ENCODE results near the gene METTL24. TPM values are rescaled to one million over a fixed set of nuclear protein-coding genes. Genes with fewer than 3 reads are reported as not detected.
"Not testable (repeated sequence)": the region's sequence is repeated elsewhere in the genome, so short reads cannot be mapped to it uniquely, and the experiment has no call there.

The METTL24 gene
- polyA plus RNA-seq, 1 donor: 0.23 TPM

DNA sequence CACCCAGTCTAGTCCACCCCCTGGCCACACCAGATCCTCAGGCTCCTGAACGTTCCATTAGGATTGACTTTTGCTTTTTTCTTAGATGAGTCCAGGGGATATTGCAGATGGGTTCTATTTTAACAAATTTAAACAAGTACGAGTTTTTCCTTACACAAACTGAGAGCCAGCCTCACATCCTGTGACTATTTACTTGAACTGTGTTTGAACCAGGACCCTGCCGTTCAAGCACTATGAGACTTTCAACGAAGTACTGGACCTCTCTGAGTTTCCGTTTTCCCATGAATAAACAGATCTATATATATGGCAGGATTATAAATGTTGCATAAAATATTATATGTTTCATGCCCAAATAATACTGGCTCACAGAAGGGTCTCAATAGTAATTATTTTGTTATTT lies 1.4 kb upstream of the METTL24 start:
- no peak for DNase-seq

DNA sequence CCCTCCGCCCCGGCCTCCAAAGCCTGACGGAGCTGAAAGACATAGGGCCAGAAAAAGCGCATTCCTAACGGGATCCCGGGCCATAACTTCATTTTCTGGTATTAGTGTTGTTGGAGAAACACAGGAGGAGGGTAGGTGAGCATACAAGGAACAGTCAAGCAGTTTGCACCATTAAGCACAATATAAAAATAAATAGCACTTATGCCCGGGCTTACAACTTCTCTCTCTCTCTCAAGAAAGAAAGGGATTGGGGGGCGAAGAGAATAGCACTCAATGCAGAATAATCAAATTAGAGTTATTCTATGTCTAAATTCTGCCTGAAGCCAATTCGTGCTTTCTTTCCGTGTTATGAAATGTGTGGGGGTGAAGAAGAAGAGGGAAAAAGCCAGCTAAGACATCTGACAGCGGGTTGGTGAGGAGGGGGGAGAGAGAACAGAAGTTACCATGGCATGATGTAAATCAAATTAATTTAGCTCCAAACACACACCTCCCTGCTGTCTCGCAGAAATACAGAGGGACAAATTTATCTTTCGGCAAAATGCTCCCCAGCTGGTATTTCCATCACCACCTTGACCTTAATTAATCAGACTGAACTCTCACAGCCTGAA lies 508 bp upstream of the METTL24 start:
- no peak for DNase-seq

- DNase-seq: no peak
Observed at GRCh38 chr6:110357298-110357663, 868 bp downstream of the METTL24 start.

GRCh38 chr6:110356778-110357177 lies 1.4 kb downstream of the METTL24 start:
- DNase-seq: no peak

GRCh38 chr6:110355727-110356126 lies 2.4 kb downstream of the METTL24 start:
- DNase-seq: no peak

DNA sequence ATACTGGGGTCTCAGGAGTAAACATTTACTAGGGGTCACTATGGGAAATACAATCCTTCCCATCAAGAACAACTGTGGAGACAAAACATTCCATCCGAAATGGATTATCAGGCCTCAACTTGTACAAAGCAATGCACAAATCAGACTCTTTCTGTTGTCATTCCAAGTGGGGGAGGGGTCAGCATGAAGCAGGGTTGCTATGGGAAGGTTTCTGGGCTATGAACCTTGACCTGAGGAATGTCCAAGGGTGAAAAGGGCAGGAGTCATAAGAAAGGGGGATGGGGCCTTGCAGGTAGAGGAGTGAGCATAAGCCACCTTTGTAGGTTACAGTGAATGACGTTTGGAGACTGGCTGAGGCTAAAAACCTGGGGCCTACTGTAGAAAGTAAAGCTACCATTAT lies 3.1 kb downstream of the METTL24 start:
- DNase-seq: no peak

DNA sequence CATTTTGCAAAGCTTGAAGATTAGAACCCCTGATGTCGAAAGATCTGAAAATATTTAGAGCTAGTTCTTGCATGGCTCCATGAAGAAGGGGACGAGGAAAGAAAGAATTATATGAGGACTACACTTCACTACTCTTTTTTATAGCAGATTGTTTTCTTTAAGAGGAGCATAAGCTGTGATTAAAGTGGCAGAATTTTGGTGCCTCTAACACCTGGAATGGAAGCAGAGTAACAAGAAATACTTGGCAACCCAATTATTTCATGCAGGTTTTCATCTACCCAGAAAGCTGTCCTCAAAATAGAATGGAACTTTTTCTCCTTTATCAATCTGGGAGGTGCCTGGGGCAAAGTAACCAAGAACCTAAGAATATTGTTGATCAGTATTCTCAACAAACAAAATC lies 4.0 kb downstream of the METTL24 start:
- DNase-seq: no peak

- no peak for DNase-seq
Observed at GRCh38 chr6:110353457-110354001, 4.6 kb downstream of the METTL24 start.

GRCh38 chr6:110352563-110353262 lies 5.4 kb downstream of the METTL24 start:
- DNase-seq: no peak

DNA sequence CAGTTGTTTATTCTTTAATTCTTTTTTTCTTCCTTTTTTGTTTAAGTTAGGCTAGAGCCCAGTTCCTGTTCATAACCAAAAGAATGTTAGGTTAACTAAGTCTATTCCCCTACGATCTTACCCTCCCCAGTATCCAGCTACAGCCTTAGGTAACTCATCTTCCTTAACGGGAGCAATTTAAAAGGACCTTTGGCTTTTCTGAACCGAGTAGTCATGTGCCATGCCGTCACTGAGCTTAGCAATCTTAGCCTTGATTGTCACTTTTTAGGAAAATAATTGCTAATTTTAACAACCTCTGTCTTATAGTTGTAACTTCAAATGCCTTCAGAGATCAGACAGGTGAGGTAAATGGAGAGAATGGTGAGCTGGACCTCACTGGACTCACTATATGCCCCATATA lies 6.2 kb downstream of the METTL24 start:
- no peak for DNase-seq

- DNase-seq: no peak
Observed at GRCh38 chr6:110351546-110351945, 6.6 kb downstream of the METTL24 start.

- DNase-seq: not testable (repeated sequence)
Observed at GRCh38 chr6:110350593-110350992, 7.6 kb downstream of the METTL24 start.

DNA sequence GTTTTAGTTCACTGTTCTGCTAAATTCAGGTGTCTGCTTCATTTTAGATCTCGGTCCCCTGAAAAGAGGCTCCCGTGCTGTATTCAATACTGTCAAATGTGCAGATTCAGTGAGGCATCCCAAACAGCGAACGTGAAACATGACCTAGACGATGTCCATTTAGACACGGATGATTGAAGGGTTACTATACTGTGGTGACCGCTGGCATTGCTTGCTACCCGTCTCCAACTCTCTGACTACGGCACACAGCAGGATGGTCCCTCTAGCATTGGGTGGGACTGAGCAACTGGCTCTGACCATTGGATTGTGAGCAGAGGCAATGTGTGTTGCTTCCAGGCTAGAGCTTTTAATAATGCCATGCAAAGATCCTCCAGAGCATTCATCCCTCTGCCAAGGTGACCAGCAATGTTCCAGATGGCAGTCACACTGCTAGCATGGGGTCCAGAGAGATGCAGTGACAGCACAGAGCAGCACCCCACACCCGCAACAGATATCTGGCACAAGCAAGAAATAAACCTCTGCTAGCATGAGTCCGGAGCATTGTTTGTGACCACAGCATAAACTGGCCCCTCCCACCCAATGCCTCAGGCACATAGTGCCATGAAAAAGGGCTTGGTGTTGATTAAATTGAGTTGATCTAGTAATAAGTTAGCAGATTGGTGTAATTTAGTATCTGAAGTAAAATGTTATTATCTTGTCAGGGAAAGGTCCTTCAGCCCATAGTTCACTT lies 9.0 kb downstream of the METTL24 start:
- DNase-seq: no peak

DNA sequence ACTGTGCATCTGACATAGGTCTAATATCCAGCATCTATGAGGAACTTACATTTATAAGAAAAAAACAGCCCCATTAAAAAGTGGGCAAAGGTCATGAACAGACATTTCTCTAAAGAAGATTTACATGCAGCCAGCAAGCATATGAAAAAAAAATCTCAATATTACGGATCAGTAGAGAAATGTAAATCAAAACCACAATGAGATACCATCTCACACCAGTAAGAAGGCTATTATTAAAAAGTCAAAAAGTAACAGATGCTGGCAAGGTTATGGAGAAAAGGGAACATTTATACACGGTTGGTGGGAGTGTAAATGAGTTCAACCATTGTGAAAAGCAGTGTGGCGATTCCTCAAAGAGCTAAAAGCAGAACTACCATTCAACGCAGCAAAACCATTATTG lies 13.1 kb downstream of the METTL24 start:
- DNase-seq: no peak

DNA sequence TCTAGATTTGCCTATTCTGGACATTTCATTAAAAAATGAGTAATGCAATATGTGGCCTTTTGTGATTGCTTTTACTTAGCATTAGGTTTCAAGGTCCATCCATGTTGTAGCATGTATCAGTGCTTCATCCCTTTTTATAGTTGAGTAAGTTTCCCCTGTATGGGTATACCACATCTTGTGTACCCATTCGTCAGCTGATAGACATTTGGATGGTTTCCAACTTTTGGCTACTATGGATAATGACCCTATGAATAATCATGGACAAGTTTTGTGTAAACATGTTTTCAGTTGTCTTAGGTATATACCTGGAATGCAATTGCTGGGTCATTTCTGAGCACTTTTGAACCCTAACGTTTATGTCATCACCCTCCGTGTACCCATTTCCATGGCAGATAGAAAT lies 15.4 kb downstream of the METTL24 start:
- no peak for DNase-seq

- no peak for DNase-seq
Observed at GRCh38 chr6:110341663-110342596, 16.2 kb downstream of the METTL24 start.

DNA sequence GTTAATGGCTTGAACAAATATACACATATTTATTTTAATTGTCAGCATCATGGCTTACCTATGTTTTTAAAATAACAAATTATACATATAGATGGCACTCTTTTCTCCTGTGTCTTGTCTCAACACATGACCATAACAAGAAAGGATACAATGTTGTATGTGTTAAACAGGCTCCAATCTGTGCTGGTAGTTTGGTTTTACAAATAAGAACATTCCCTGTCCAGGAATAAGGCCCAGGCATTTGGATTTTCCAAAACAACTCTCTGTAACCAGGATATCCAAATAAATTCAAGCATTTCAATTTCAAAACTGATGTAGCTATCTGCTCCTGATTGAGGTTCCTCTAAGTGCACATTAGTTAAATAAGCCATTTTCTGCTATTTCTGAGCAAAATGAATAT lies 17.1 kb downstream of the METTL24 start:
- peak; percentile 36 for DNase-seq

DNA sequence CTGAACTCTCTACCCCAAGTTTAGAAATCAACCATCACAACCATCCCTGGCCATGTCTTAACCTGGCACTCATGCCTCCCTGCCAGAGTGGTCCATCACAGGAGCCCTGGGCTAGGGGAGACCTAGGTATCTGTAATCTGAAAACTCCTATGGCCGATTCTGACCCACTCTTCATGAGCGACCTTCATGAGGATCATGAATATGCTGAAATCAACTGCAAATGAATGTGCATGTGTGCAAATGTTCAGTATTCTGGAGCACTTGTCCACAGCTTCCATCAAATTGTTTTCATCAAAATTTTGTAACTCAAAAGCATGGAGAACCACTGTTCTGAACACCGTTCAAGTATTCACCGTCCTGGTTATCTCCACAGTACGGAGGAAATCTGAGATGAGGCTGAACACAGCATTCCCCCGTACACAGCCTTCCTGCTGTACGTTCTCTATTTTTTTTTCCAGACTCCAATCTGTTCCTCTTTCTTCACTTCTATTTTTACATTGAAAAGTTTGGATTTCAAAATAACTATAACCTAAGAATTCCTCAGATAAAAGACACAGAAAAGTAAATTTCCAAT lies 17.7 kb downstream of the METTL24 start:
- DNase-seq: no peak

DNA sequence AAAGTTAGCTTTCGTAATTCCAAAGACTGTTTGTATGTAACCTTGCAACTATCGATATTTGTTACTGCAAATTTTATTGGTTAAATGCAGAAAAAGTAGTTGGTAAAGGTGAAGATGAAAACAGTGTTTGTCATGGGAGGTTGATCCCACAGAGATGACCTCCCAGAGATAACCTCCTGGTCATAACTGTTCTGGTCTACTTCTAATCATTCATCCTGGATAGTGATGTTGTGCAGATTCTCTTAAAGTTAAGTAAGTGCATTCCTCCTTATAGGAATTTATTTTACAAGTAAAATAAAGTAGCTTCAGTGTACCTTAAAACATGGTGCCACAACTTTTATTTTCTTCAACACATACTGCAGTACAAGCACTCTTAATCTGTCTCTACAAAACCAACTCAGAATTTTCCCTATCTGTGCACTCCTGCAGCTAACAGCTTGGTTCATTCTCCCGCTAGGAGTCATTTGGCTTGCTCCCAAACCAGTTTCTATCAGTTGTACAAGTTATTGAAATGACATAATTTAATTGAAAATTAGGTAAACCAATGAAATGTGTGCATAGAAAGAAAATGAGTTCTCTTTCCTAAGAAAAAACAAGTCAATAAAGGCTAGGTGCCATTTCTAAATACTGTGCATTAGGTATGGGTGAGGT lies 19.2 kb downstream of the METTL24 start:
- DNase-seq: no peak

DNA sequence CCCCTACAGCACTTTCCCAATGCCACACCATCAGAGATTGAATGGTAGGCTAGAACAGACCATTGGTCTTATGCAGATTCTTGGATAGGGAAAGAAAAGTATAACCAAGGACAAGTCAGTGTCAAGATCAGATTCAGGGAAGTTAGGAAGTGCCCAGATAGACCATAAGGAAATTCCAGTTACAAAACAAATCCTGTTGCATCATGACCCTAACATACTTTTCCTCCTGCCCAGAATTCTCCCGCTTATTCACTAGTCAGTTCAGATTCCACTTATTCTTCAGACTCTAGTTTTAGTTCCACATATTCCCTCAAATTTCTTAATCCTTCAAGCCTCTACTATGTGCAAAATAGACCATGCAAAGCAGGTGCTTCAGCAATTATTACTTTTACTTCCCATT lies 20.7 kb downstream of the METTL24 start:
- DNase-seq: no peak

DNA sequence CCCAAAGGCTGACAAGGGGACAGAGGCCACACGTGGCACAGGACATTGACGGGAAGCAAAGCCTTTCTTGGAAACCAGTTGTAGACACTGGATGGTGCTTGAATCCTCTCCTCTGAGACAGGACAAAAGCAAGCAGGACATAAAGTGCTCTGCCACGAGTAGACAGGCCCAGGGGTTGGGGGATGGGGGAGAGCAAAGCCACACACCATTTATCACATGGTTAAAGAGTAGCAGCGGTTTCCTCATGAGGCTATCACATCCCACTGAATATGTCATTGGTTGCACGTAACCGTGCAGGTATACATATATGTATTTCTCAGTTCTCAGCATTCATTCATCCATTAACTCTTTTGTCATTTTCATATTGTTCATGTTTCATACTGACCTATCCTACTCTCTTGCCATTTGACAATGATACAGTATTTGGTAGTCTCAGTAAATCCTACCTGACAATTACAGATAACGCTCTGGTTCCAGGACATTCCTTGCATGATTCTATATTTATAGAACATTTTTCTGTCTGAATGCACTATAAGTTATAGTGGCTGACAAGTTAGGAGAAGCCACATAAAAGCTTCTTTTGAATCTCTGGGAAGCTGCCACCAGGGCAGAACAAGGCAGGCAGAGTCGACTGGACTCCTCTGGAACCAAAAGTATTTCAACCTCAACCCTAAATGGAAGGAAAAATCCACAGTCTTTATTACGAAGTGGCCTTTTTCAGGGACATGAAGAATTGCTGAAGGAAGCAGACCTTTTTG lies 23.5 kb downstream of the METTL24 start:
- DNase-seq: no peak
